Ammon's horn (tissue), 1 donor: ENCODE results near the gene ZNRF3.
"Not testable (repeated sequence)": the region's sequence is repeated elsewhere in the genome, so short reads cannot be mapped to it uniquely, and the experiment has no call there.

ENCODE experiments used
- DNase-seq: peaks from one replicate; pipeline ENCODE4 v3.0.0-alpha.2; 2016; ENCODE audit warnings: low spot score

Gene ZNRF3

DNA sequence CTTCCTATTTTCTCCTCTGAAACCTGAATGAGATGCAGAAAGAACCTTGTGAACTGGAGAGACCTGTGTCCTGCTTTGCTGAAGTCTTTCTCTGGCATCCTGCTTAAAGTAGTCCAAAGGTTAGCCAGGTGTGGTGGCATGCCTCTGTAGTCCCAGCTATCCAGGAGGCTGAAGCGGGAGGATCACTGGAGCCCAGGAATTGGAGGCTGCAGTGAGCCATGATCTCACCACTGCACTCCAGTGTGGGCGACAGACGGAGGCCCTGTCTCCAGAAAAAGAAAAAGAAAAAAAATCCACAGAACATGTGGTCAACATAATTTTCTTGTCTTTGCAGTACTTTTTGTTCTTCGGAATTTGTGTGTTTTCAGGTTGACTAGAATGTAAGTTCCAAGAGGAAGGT lies 187.1 kb downstream of the ZNRF3 start:
- no peak for DNase-seq

DNA sequence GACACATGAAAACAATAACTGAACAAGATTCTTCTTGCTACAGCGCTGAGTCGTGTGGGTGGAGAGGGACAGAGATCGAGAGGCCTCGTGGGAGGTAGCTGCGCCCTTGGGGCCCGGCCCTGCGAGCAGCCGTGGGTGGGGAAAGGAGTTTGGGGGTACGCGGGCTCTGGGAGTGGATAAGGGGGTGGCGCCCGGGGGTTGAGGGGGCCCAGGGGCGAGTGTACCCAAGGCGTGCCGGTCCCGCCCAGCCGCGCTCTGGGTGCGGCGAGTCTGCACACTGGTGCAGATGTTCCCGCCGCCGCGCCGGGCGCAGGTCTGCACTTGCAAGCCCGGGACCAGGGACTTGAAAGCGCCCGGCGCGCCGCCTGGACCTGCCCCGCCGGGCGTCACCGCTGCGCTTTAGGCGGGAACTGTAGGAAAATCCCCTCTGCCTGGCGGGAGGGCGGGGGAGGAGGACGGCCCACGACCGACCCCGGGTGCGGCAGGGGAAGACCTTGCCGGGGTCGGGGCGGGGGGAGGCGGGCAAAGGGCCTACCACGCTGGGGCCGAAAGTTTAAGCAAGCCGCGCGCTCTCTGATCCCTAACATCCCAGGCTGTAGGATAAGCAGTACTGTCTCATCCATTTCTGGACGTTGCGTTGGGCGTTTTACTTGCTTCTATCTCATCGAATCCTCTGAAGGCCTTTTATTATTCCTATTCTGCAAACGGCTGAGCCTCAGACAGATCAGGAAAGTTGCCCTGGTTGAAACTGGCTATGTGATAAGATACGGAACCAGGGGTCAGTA lies 188.1 kb downstream of the ZNRF3 start:
- DNase-seq, result no peak

DNA sequence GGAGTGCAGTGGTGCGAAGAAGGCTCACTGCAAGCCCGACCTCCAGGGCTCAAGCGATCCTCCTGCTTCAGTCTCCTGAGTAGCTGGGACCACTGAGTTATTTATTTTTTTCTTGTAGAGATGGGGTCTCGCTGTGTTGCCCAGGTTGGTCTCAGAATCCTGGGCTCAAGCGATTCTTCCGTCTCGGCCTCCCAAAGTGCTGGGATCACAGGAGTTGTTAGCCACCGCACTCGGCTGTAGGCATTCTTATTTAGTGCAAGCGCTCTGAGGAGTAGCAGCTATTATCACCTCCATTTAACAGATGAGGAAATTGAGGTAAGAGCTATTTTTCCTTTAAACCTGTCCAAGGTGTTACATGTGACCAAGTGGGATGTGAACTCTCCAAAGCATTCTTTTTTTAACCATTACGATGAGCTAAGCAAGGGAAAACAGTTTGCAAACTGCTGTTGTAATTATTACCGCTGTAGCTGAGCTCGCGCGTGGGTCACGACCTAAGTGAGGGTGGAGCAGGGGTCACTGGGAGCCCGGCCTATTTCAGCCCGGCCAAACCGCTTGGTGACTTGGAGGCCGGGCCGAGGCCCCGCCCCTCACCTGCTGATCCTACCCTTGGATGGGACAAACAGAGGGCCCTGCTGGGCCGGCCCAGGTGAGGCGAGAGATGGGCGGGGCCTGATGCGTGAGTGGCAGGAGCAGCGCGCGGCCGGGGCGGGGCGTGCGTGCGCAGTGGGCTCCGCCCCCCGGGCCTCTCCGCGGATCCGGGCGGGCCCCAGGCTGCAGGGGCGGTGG lies 189.0 kb downstream of the ZNRF3 start:
- DNase-seq, result peak; percentile 88

DNA sequence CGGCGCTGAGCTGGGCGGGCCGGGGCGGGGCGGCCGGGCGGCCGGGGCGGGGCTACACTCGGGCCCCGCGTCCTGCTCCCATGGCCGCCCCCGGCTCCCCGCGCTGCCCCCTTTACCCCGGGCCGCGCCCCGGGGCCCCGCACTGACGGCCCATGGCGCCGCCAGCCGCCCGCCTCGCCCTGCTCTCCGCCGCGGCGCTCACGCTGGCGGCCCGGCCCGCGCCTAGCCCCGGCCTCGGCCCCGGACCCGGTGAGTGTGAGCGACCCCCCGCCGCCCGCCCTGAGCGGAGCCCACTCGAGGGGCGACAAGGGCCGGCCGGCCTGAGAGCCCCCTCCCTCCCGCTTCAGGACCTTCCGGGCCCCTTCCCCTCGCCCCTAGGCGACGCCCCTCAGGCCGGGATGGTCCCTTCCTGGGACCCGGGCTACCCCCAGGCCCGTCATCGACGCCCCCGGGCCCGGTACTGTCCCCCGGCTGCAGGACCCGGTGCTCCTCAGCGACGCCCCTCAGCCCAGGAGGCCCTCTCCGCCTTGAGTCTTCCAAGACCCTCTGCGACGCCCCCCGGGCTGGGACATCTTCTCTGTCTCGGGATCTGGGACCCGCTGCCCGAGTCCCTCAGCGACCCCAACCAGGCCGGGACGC lies 189.7 kb downstream of the ZNRF3 start, which contains the start of gene KREMEN1:
KREMEN1 (plus strand) TSS at position 57 of the 639 bp plus-strand sequence; CDS start at position 153, 96 bp downstream.
- no peak for DNase-seq

DNA sequence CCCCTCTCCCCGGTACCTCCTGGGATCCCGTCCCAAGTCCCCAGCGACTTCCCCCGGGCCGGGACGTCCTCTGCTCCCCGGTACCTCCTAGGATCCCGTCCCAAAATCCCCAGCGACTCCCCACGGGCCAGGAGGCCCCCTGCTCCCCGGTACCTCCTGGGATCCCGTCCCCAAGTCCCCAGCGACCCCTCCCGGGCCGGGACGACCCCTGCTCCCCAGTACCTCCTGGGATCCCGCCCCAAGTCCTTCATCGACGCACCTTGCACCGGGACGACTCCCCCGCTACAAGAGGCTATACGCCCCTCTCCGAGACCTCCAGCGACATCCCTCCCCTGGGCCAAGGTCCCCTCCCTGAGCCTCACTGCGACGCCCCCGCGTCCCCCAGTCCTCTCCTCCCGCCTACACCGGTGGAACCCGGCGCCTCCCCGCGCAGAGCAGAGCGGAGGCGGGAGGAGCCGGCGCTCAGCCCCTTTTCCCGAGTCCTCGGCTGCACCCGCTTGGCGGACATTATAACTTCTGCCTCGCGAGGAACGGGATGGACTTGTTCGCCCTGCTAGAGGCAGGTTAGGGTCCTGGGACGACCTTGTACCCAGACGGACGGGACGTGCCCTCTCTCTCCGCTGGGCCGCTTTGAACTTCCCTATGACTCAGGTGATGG lies 190.4 kb downstream of the ZNRF3 start:
- peak; percentile 30 for DNase-seq

DNA sequence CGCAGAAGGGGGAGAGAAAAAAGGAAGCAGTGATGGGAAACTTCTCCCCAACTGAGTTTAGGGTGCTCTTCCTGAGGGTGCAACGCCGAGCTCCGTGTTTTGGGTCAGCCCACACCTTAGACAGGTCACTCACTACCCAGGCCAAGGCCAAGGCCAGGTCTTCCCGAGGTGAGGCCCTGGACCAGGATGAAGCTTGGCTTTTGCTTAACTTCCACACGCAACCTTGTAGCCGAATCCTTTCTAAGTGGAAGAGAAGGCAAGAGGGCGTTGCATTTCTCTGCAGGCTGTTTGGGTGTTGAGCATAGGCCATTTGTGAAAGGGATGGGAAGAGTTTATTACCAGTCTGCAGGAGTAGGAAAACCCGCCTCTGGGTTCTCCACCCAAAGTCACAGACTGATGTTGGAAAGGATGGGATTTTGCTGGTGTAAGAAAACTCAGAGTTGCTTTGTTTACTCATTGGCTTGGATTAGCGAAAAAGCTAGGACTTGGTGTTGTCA lies 191.0 kb downstream of the ZNRF3 start:
- DNase-seq, result no peak

DNA sequence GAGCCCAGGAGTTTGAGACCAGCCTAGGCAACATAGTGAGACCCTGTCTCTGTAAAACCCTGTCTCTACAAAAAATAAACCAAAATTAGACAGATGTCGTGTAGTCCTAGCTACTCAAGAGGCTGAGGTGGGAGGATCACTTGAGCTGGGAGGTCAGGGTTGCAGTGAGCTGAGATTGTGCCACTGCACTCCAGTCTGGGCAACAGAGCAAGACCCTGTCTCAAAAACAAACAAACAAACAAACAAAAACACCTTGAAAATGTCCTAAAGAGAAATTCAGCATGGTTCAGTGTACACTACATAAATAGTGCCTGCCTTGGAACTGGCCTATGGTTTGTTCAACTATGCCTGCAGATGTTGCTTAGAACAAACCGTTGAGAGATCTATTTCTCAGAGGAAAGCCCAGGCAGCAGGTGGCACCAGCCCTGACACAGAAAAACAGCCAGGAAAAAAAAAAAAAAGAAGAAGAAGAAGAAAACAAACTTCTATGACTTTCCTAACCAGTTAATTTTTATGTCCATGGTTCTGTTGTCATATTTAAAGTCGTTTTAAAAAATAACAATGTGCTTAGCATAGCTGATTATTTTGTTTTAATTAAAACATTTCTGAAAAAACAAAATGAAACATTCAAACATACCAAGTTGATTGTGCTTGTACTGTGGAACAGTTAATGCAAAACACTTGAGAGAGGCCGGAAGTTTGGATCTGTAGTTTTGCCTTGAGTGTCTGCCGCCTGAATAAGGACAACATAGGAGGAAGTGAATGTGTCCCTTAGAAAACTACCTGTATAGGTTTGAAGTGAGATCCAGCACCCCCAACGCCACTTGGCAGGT lies 194.9 kb downstream of the ZNRF3 start:
- DNase-seq, result no peak

DNA sequence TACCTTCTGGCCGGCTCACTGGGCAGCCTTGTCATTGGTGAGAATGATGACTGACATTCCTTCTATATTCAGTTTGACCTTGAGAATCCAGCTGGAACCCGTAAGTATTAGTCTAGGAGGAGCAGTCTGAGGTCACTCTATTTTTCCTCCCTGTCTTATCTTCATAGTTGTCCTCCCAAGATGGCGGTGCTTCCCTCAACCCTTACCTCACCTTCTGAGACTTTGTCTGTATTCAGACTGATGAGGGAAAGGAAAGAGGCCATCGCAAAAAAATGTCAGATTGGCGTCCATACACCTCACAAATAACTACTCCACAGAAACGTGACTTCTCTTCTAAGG lies 195.5 kb downstream of the ZNRF3 start:
- no peak for DNase-seq

DNA sequence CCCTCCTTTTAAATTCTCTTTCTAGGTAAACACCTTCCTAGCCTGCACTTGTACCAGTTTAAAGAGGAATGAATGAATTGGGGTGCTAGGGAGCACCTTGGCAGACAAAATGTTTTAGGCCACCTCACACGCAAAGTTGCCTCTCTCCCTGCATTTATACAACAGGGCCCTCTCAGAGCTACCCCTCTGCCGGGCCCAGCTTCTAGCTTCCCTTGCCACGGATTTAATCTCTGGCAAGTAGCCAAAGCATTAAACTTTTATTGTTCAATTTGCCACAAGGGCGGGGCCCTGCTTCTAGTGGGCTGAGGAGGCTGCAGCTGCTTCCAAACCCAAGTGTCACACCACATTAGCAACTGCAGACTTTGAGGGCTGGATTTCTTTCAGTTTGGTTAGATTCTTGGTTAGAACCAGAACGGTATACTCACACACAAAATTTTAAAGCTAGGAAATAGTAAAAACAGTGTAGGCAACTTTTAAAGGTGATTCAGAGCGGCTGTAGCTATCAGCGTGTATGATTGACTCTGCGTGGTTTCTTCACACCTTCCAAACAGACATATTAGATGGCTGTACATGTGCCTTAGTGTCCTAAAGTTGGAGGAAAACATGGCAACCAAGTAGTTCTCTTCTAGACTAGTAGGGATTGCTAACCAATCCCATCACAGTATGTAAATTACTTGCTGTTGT lies 196.0 kb downstream of the ZNRF3 start:
- no peak for DNase-seq

DNA sequence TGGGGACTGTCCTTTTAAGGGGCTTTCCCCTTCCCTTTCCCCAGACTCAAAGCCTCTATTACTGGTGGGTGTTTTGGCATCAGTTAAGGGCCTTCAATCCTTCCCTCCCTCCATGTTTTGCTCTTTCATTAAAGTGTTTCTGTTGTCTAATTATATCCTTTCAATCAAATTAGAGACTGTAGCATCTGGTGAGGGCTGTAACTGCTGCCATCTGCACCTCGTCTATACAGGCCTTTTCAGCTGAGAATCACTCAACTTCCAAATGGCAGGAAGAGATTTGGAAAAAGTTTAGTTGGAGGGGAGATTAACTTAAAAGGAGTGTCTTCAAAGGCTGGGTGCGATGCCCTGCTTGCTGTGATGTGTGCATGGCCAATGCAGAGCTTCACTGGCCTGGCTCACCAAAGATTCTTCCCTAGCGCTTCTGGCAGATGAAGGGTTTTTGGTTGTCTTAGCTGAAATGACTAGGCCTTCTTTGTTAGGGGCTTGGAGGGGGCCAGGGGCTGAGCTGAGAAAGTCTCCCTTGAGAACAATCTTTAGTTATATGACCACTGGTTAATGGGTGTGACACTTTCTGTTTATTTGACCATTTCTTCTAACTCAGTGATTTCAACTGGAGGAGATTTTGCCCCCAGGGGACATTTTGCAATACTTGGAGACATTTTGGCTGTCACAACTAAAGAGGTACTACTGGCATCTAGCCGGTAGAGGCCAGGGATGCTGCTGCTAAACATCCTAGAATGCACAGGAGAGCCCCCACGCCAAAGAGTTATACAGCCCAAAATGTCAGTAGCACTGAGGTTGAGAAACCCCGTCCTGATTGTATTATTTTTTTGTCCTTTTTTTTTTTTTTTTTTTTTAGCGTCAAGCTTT lies 197.0 kb downstream of the ZNRF3 start:
- DNase-seq, result no peak

DNA sequence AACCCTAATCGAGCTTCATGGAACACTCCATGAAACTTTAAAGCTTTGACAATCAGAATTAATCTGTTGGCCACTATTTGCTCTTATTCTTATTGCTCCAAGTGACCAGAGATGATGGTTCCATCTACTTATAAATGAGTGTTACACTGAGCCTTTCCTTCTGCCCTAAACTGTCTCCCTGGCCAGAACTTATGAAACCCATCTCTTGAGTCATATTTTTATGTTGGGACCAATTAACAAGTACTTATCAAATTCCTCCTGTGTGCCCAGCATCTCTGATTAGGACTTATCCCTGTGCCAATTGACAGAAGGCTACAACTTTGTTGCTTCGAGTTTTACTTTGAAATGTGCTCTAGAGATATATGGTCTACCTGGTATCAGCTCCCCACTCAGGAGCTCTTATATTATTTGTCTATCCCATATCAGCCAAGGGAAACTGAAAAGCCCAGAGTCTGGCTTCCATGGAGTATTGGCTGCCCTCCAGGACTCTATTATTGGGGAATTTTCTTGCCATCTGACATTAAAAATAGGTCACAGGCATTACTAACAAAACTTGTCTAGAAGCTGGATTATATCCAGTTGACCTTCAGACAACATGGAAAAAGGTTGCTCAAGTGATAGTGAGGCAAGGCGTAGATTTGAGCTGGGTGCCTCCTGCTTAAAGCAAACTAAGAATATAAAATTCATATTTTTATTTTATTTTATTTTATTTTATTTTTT lies 198.3 kb downstream of the ZNRF3 start:
- DNase-seq, result no peak

DNA sequence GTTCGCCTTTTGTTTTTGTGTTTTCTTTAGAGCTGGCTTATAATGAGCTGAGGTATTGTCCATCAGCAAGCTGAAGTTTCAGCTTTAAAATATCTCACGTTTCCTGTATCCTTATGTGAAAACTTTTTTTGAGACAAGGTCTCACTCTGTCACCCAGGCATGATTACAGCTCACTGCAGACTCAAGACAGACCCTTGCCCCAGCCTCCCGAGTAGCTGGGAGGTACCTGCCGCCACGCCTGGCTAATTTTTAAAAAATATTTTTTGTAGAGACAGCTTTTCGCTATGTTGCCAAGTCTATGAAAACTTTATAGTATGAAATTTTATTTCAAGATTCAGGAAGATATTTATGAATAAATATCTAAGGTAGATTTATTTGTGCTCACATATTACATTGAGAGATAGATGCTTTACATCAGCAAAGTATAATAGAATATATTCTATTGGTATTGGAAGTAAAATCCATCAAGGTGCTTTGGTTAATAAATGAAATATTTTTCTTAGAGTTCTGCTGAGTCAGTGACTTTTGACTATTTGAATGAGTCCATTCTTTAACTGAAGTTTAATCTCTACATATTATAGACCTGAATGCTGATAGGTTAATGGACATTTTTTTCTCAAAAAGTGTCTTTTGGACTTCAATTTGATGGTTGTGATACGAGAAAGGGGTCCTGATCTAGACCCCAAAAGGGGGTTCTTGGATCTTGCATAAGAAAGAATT lies 199.6 kb downstream of the ZNRF3 start:
- DNase-seq, result no peak

DNA sequence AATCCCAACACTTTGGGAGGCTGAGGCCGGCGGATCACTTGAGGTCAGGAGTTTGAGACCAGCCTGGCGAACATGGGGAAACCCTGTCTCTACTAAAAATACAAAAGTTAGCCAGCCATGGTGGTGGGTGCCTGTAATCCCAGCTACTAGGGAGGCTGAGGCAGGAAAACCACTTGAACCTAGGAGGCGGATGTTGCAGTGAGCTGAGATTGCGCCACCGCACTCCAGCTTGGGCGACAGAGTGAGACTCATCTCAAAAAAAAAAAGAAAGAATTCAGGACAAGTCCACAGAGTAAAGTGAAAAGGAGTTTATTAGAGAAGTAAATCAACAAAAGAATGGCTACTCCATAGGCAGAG lies 200.2 kb downstream of the ZNRF3 start:
- not testable (repeated sequence) for DNase-seq

DNA sequence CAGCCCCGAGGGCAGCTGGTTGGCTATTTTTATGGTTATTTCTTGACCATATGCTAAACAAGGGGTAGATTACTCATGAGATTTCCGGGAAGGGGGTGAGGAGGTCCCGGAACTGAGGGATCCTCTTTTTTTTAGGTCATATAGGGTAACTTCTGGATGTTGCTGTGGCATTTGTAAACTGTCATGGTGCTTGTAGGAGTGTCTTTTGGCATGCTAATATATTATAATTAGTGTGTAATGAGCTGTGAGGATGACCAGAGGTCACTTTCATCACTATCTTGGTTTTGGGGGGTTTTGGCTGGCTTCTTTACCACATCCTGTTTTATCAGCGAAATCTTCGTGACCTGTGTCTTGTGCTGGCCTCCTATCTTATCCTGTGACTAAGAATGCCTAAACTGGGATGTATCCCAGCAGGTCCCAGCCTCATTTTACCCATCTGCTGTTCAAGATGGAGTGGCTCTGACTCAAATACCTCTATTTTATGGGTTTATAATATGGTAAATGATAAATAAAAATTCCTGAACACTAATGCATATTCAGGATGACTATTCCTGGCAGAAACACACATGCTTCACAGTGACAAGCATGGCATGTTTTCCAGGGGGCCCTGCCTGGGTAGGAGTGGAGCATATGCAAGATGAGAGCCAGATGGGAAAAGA lies 200.7 kb downstream of the ZNRF3 start:
- no peak for DNase-seq

DNA sequence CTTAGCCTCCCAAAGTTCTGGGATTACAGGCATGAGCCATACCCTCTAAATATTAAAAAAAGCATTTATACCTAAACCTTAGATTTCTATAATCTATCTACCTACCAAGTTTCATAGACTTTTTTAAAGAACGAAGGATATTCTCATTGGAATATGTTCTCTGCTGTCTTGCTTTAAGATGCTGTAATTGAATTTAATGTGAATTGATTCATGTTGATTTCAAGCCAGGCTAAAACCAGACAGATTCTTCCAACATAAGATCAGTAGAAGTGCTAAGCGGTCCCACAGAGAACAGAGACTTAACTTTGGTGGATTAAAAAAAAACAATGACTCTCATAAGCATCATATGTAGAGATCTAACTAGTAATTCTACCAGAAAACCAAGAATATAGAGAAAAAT lies 203.6 kb downstream of the ZNRF3 start:
- no peak for DNase-seq

DNA sequence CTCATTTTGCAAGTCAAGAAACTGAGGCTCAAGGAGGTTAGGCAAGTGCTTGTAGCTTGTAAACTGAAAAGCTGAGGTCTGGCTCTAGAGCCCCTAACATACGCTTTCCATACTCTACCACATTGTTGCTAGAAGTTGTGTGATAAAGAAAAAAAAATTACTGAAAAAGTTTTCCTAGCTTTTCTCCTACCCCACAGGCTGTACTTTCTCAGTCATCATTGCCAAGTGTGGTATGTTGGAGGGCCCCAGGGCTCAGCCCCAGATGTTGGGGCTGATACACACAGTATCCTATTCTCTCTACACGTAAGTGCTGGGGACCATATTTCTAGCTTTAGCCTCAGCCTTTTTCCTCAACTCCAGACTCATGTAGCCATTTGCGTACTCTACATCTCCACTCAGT lies 205.4 kb downstream of the ZNRF3 start:
- no peak for DNase-seq

DNA sequence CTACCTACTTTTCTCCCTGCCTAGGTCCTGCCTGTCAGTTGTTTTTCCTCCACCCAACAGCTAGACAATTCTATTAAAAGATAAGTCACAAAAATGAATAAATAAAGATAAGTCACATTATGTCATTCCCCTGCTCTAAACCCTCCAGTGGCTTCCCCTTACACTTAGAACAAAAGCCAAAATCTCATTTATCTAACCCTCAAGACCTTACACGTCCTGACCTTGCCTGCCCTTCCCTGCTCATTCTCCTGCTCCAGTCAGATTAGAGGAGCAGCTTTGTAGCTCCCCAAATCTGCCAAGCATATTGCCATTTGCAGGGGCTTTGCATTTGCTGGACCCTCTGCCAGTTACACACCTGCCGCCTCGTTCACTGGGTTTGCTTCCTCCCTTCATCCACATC lies 206.1 kb downstream of the ZNRF3 start:
- DNase-seq, result no peak

DNA sequence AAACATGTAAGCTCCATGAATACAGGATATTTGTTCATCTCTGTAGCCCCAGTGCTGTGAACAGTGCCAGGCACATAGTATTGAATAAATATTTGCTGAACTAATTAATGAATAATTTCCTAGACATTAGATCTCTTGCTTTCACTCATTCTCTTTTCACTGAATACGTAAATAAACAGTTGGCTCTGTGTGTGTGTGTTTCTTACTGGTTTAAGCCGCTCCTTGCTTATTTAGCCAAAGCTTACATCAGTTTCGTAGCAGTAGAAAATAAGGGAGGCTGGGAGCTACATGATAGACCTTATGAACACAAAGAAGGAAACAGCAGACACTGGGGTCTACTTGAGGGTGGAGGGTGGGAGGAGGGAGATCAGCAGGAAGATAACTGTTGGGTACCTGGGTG lies 206.7 kb downstream of the ZNRF3 start:
- DNase-seq, result no peak
